ENCODE data around the gene TEPSIN. TPM values are rescaled to one million over a fixed set of nuclear protein-coding genes. Genes with fewer than 3 reads are reported as not detected.
A peak's percentile ranks its signal among the peaks of the same experiment; 100 is the strongest.

Gene TEPSIN
- polyA plus RNA-seq, 4 donors, result 19.3 to 89.9 (median 36.0) TPM

GRCh38 chr17:81250286-81251093 is 11.6 kb upstream of the TEPSIN start:
- FAIRE-seq, result no peak
- WGBS, 3 donors, result 32 to 70% (median 41%) methylated on average over 31 of the region's 31 CpGs
- peaks cover 0 to 76% (median 6%) of the 10 kb centered on the region in 3 donors for H3K36me3 ChIP-seq (ENCODE audit: control insufficient read depth in 3 of 3, insufficient read depth in 2 of 3, low read depth in 1 of 3, low read length in 3 of 3)
- H3K27me3 ChIP-seq (ENCODE audit: control insufficient read depth in 3 of 3, insufficient read depth in 3 of 3, low read length in 3 of 3), result no peaks in the 10 kb centered on the region
- H3K4me3 ChIP-seq (ENCODE audit: low read depth in 1 of 3, low read length in 3 of 3), result no peak overlapping the region
- peak overlapping the region in 2 of 3 donors; percentile 35 to 37 for H3K27ac ChIP-seq (ENCODE audit: low read depth in 1 of 3, low read length in 2 of 3)
- no peaks in the 10 kb centered on the region for H3K9me3 ChIP-seq (ENCODE audit: control insufficient read depth in 2 of 2, insufficient read depth in 1 of 2, low read depth in 1 of 2, low read length in 1 of 2)
- peak in 1 of 2 donors; percentile 42 for DNase-seq
- peaks cover 0 to 49% (median 5%) of the 10 kb centered on the region in 3 donors for H3K4me1 ChIP-seq (ENCODE audit: control insufficient read depth in 3 of 3, insufficient read depth in 2 of 3, low read depth in 1 of 3, low read length in 2 of 3)

GRCh38 chr17:81249223-81250040 is 10.6 kb upstream of the TEPSIN start:
- H3K36me3 ChIP-seq (ENCODE audit: control insufficient read depth in 3 of 3, insufficient read depth in 2 of 3, low read depth in 1 of 3, low read length in 3 of 3), result peaks cover 0 to 82% (median 6%) of the 10 kb centered on the region in 3 donors
- H3K4me3 ChIP-seq (ENCODE audit: low read depth in 1 of 3, low read length in 3 of 3), result no peak overlapping the region
- FAIRE-seq, result no peak
- no peaks in the 10 kb centered on the region for H3K9me3 ChIP-seq (ENCODE audit: control insufficient read depth in 2 of 2, insufficient read depth in 1 of 2, low read depth in 1 of 2, low read length in 1 of 2)
- H3K27ac ChIP-seq (ENCODE audit: low read depth in 1 of 3, low read length in 2 of 3), result no peak overlapping the region
- no peaks in the 10 kb centered on the region for H3K27me3 ChIP-seq (ENCODE audit: control insufficient read depth in 3 of 3, insufficient read depth in 3 of 3, low read length in 3 of 3)
- peaks cover 0 to 38% (median 5%) of the 10 kb centered on the region in 3 donors for H3K4me1 ChIP-seq (ENCODE audit: control insufficient read depth in 3 of 3, insufficient read depth in 2 of 3, low read depth in 1 of 3, low read length in 2 of 3)
- DNase-seq, result no peak
- 87 to 93% (median 88%) methylated on average over 12 to 15 of the region's 15 CpGs for WGBS, 3 donors

GRCh38 chr17:81248649-81249048 is 9.8 kb upstream of the TEPSIN start:
- no peak for FAIRE-seq
- Histone ChIP-seq H3K9me3 (ENCODE audit: control insufficient read depth in 2 of 2, insufficient read depth in 1 of 2, low read depth in 1 of 2, low read length in 1 of 2) (no peaks in the 10 kb centered on the region), H3K27ac (ENCODE audit: low read depth in 1 of 3, low read length in 2 of 3) (no peak overlapping the region), H3K4me3 (ENCODE audit: low read depth in 1 of 3, low read length in 3 of 3) (no peak overlapping the region), H3K4me1 (ENCODE audit: control insufficient read depth in 3 of 3, insufficient read depth in 2 of 3, low read depth in 1 of 3, low read length in 2 of 3) (peaks cover 0 to 36% (median 5%) of the 10 kb centered on the region in 3 donors), H3K36me3 (ENCODE audit: control insufficient read depth in 3 of 3, insufficient read depth in 2 of 3, low read depth in 1 of 3, low read length in 3 of 3) (peaks cover 0 to 82% (median 6%) of the 10 kb centered on the region in 3 donors), H3K27me3 (ENCODE audit: control insufficient read depth in 3 of 3, insufficient read depth in 3 of 3, low read length in 3 of 3) (no peaks in the 10 kb centered on the region)
- no peak for DNase-seq
- WGBS, 3 donors, result 83 to 88% (median 86%) methylated on average over 16 of the region's 16 CpGs

GRCh38 chr17:81247339-81247990 is 8.6 kb upstream of the TEPSIN start:
- no peak for DNase-seq
- peaks cover 0 to 27% (median 0%) of the 10 kb centered on the region in 3 donors for H3K4me1 ChIP-seq (ENCODE audit: control insufficient read depth in 3 of 3, insufficient read depth in 2 of 3, low read depth in 1 of 3, low read length in 2 of 3)
- WGBS, 3 donors, result 90 to 93% (median 93%) methylated on average over 14 of the region's 15 CpGs
- no peak overlapping the region for H3K27ac ChIP-seq (ENCODE audit: low read depth in 1 of 3, low read length in 2 of 3)
- peaks cover 0 to 84% (median 2%) of the 10 kb centered on the region in 3 donors for H3K36me3 ChIP-seq (ENCODE audit: control insufficient read depth in 3 of 3, insufficient read depth in 2 of 3, low read depth in 1 of 3, low read length in 3 of 3)
- H3K27me3 ChIP-seq (ENCODE audit: control insufficient read depth in 3 of 3, insufficient read depth in 3 of 3, low read length in 3 of 3), result no peaks in the 10 kb centered on the region
- no peaks in the 10 kb centered on the region for H3K9me3 ChIP-seq (ENCODE audit: control insufficient read depth in 2 of 2, insufficient read depth in 1 of 2, low read depth in 1 of 2, low read length in 1 of 2)
- H3K4me3 ChIP-seq (ENCODE audit: low read depth in 1 of 3, low read length in 3 of 3), result no peak overlapping the region
- no peak for FAIRE-seq

GRCh38 chr17:81246679-81247338 is 8.0 kb upstream of the TEPSIN start:
- 88 to 95% (median 93%) methylated on average over 28 of the region's 28 CpGs for WGBS, 3 donors
- no peaks in the 10 kb centered on the region for H3K9me3 ChIP-seq (ENCODE audit: control insufficient read depth in 2 of 2, insufficient read depth in 1 of 2, low read depth in 1 of 2, low read length in 1 of 2)
- DNase-seq, result no peak
- H3K27me3 ChIP-seq (ENCODE audit: control insufficient read depth in 3 of 3, insufficient read depth in 3 of 3, low read length in 3 of 3), result no peaks in the 10 kb centered on the region
- H3K36me3 ChIP-seq (ENCODE audit: control insufficient read depth in 3 of 3, insufficient read depth in 2 of 3, low read depth in 1 of 3, low read length in 3 of 3), result peaks cover 0 to 82% (median 2%) of the 10 kb centered on the region in 3 donors
- no peak overlapping the region for H3K4me3 ChIP-seq (ENCODE audit: low read depth in 1 of 3, low read length in 3 of 3)
- H3K4me1 ChIP-seq (ENCODE audit: control insufficient read depth in 3 of 3, insufficient read depth in 2 of 3, low read depth in 1 of 3, low read length in 2 of 3), result peaks cover 0 to 20% (median 0%) of the 10 kb centered on the region in 3 donors
- no peak for FAIRE-seq
- H3K27ac ChIP-seq (ENCODE audit: low read depth in 1 of 3, low read length in 2 of 3), result no peak overlapping the region

- H3K27ac ChIP-seq (ENCODE audit: low read depth in 1 of 3, low read length in 2 of 3), result no peak overlapping the region
- peaks cover 0 to 15% (median 0%) of the 10 kb centered on the region in 3 donors for H3K4me1 ChIP-seq (ENCODE audit: control insufficient read depth in 3 of 3, insufficient read depth in 2 of 3, low read depth in 1 of 3, low read length in 2 of 3)
- FAIRE-seq (no peak), DNase-seq (no peak)
- H3K4me3 ChIP-seq (ENCODE audit: low read depth in 1 of 3, low read length in 3 of 3), result no peak overlapping the region
- 92 to 96% (median 94%) methylated on average over 7 to 10 of the region's 10 CpGs for WGBS, 3 donors
- H3K27me3 ChIP-seq (ENCODE audit: control insufficient read depth in 3 of 3, insufficient read depth in 3 of 3, low read length in 3 of 3), result no peaks in the 10 kb centered on the region
- H3K9me3 ChIP-seq (ENCODE audit: control insufficient read depth in 2 of 2, insufficient read depth in 1 of 2, low read depth in 1 of 2, low read length in 1 of 2), result no peaks in the 10 kb centered on the region
- H3K36me3 ChIP-seq (ENCODE audit: control insufficient read depth in 3 of 3, insufficient read depth in 2 of 3, low read depth in 1 of 3, low read length in 3 of 3), result peaks cover 0 to 83% (median 2%) of the 10 kb centered on the region in 3 donors
Measured at GRCh38 chr17:81246343-81246670, 7.5 kb upstream of the TEPSIN start.

- H3K4me1 ChIP-seq (ENCODE audit: control insufficient read depth in 3 of 3, insufficient read depth in 2 of 3, low read depth in 1 of 3, low read length in 2 of 3), result peaks cover 0 to 10% (median 0%) of the 10 kb centered on the region in 3 donors
- no peaks in the 10 kb centered on the region for H3K9me3 ChIP-seq (ENCODE audit: control insufficient read depth in 2 of 2, insufficient read depth in 1 of 2, low read depth in 1 of 2, low read length in 1 of 2)
- FAIRE-seq, result no peak
- no peak for DNase-seq
- H3K27me3 ChIP-seq (ENCODE audit: control insufficient read depth in 3 of 3, insufficient read depth in 3 of 3, low read length in 3 of 3), result no peaks in the 10 kb centered on the region
- H3K36me3 ChIP-seq (ENCODE audit: control insufficient read depth in 3 of 3, insufficient read depth in 2 of 3, low read depth in 1 of 3, low read length in 3 of 3), result peaks cover 0 to 83% (median 2%) of the 10 kb centered on the region in 3 donors
- H3K27ac ChIP-seq (ENCODE audit: low read depth in 1 of 3, low read length in 2 of 3), result no peak overlapping the region
- 82 to 90% (median 86%) methylated on average over 32 to 37 of the region's 37 CpGs for WGBS, 3 donors
- no peak overlapping the region for H3K4me3 ChIP-seq (ENCODE audit: low read depth in 1 of 3, low read length in 3 of 3)
Measured at GRCh38 chr17:81245665-81246342, 6.9 kb upstream of the TEPSIN start.

All from small intestine (tissue), 7 donors.